H1 (cell line): Measurements from ENCODE around the gene LDLRAD4. TPM values are rescaled to one million over a fixed set of nuclear protein-coding genes. Genes with fewer than 3 reads are reported as not detected.

Experiments
- CTCF ChIA-PET: fragments of 300-600 bp; sonication (Branson Sonifier 250); formaldehyde crosslinking; loops from one replicate; lab custom pipeline; 2021; ENCODE audit not compliant: partially characterized antibody; lab: Charles Lee
- POLR2A ChIA-PET: fragments of 300-600 bp; sonication (Branson Sonifier 250); formaldehyde crosslinking; loops from one replicate; lab custom pipeline; 2021; ENCODE audit warnings: inconsistent platforms; ENCODE audit not compliant: partially characterized antibody; lab: Charles Lee
- DNase-seq, 2 experiments: peaks; one replicate each; pipeline versions ENCODE4 v3.0.0 to v3.0.0-alpha.2; 2010 to 2022; ENCODE audit warnings: low spot score in 2 of 2, low read depth in 1 of 2, mixed read lengths in 1 of 2
- FAIRE-seq: peaks from 2 replicates; lab custom pipeline; 2011; peaks lifted over from hg19 to GRCh38; lab: Jason Lieb, UNC
- H2AFZ ChIP-seq: 2 replicates; pipeline ENCODE4 v1.8.1; 2012; ENCODE audit warnings: low read length, inconsistent platforms
- H2AK5ac ChIP-seq: 2 replicates; pipeline ENCODE4 v1.6.1; 2013; ENCODE audit warnings: low read depth, low read length
- H2BK120ac ChIP-seq: replicated peaks from 2 replicates; pipeline ENCODE3; 2013; ENCODE audit warnings: low read depth, low read length, inconsistent platforms
- H2BK12ac ChIP-seq: 2 replicates; pipeline ENCODE4 v1.6.1; 2013; ENCODE audit warnings: low read depth, low read length
- H2BK15ac ChIP-seq: 2 replicates; pipeline ENCODE4 v1.6.1; 2013; ENCODE audit warnings: low read length
- H2BK20ac ChIP-seq: 2 replicates; pipeline ENCODE4 v1.6.1; 2013; ENCODE audit warnings: low read length
- H2BK5ac ChIP-seq: 2 replicates; pipeline ENCODE4 v1.6.1; 2013; ENCODE audit warnings: low read depth, low read length
- H3K14ac ChIP-seq: 2 replicates; pipeline ENCODE4 v1.6.1; 2013; ENCODE audit warnings: inconsistent platforms; ENCODE audit not compliant: insufficient read length
- H3K18ac ChIP-seq: 2 replicates; pipeline ENCODE4 v1.6.1; 2013; ENCODE audit warnings: low read length; ENCODE audit errors: extremely low read depth
- H3K23ac ChIP-seq: 2 replicates; pipeline ENCODE4 v1.6.1; 2013; ENCODE audit warnings: inconsistent platforms; ENCODE audit not compliant: insufficient read length
- H3K23me2 ChIP-seq: 2 replicates; pipeline ENCODE4 v1.6.1; 2013; ENCODE audit warnings: low read depth, low read length
- H3K27ac ChIP-seq: 2 replicates; pipeline ENCODE4 v1.6.1; 2011; ENCODE audit warnings: low read depth, low read length, inconsistent platforms
- H3K27me3 ChIP-seq, 4 experiments: replicated peaks in 1 of 4; 1 replicate in 1 of 4; 2 replicates in 3 of 4; pipeline versions ENCODE4 v1.6.1 to v1.8.1; 2011 to 2013; ENCODE audit warnings: low read length in 3 of 4, mild to moderate bottlenecking in 3 of 4, inconsistent platforms in 2 of 4, mixed read lengths in 2 of 4, moderate library complexity in 1 of 4; ENCODE audit not compliant: control insufficient read depth in 3 of 4, insufficient read depth in 3 of 4; ENCODE audit errors: extremely low read depth in 1 of 4
- H3K36me3 ChIP-seq, 4 experiments: 2 replicates each; pipeline versions ENCODE4 v1.6.1 to v1.8.1; 2011 to 2013; ENCODE audit warnings: mild to moderate bottlenecking in 4 of 4, low read length in 3 of 4, moderate library complexity in 2 of 4, control low read depth in 1 of 4, inconsistent platforms in 1 of 4; ENCODE audit not compliant: insufficient read depth in 4 of 4, control insufficient read depth in 2 of 4
- H3K4ac ChIP-seq: replicated peaks from 2 replicates; pipeline ENCODE3; 2013; ENCODE audit warnings: low read length, low read depth, mixed read lengths, inconsistent platforms; ENCODE audit not compliant: insufficient read length
- H3K4me1 ChIP-seq, 4 experiments: replicated peaks in 1 of 4; 1 replicate in 1 of 4; 2 replicates in 3 of 4; pipeline versions ENCODE4 v1.6.1 to v1.8.1; 2011 to 2013; ENCODE audit warnings: low read length in 3 of 4, inconsistent platforms in 2 of 4, mixed read lengths in 1 of 4; ENCODE audit not compliant: insufficient read depth in 4 of 4, control insufficient read depth in 3 of 4
- H3K4me2 ChIP-seq, 2 experiments: 2 replicates each; pipeline versions ENCODE4 v1.6.1 to v1.8.1; 2011 to 2013; ENCODE audit warnings: low read depth in 2 of 2, low read length in 2 of 2, control low read depth in 1 of 2, inconsistent platforms in 1 of 2, mild to moderate bottlenecking in 1 of 2; ENCODE audit not compliant: insufficient read depth in 1 of 2
- H3K4me3 ChIP-seq, 4 experiments: fragments of 200-600, 300-600 bp in 1 of 4; sonication (generic), shearing (Covaris generic), sonication (Bioruptor Twin) in 1 of 4; 2 replicates each; pipeline versions ENCODE4 v1.5.1 to v1.8.1; 2011 to 2016; ENCODE audit warnings: low read length in 4 of 4, low read depth in 3 of 4, control low read depth in 2 of 4, inconsistent platforms in 2 of 4, mild to moderate bottlenecking in 2 of 4, mixed read lengths in 1 of 4, moderate library complexity in 1 of 4; ENCODE audit not compliant: insufficient read depth in 2 of 4; ENCODE audit errors: extremely low read depth in 1 of 4
- H3K56ac ChIP-seq: replicated peaks from 2 replicates; pipeline ENCODE3; 2013; ENCODE audit warnings: low read depth, mild to moderate bottlenecking, mixed read lengths, low read length, inconsistent platforms; ENCODE audit not compliant: insufficient read length
- H3K79me1 ChIP-seq: 2 replicates; pipeline ENCODE4 v1.6.1; 2013; ENCODE audit warnings: low read depth, low read length, control low read depth
- H3K79me2 ChIP-seq, 2 experiments: 2 replicates each; pipeline versions ENCODE4 v1.6.1 to v1.8.1; 2012 to 2013; ENCODE audit warnings: low read length in 2 of 2, mild to moderate bottlenecking in 2 of 2, inconsistent platforms in 1 of 2; ENCODE audit not compliant: insufficient read depth in 2 of 2, control insufficient read depth in 1 of 2
- H3K9ac ChIP-seq, 4 experiments: replicated peaks in 1 of 4; 1 replicate in 1 of 4; 2 replicates in 3 of 4; pipeline versions ENCODE4 v1.6.1 to v1.8.1; 2011 to 2013; ENCODE audit warnings: low read depth in 3 of 4, low read length in 3 of 4, control low read depth in 2 of 4, mild to moderate bottlenecking in 2 of 4, moderate library complexity in 2 of 4, inconsistent platforms in 1 of 4; ENCODE audit errors: extremely low read depth in 1 of 4
- H3K9me3 ChIP-seq, 2 experiments: 2 replicates each; pipeline versions ENCODE4 v1.6.1 to v1.8.1; 2012 to 2013; ENCODE audit warnings: mild to moderate bottlenecking in 2 of 2, moderate library complexity in 2 of 2, control low read depth in 1 of 2, inconsistent platforms in 1 of 2, low read depth in 1 of 2, low read length in 1 of 2, mixed read lengths in 1 of 2; ENCODE audit not compliant: insufficient read depth in 2 of 2
- H4K20me1 ChIP-seq, 2 experiments: replicated peaks in 1 of 2; 2 replicates each; pipeline versions ENCODE3 to v1.8.1; 2011 to 2013; ENCODE audit warnings: inconsistent platforms in 2 of 2, low read length in 2 of 2, mild to moderate bottlenecking in 1 of 2; ENCODE audit not compliant: insufficient read depth in 2 of 2, control insufficient read depth in 1 of 2
- H4K5ac ChIP-seq: 2 replicates; pipeline ENCODE4 v1.6.1; 2013; ENCODE audit warnings: low read length, low read depth, mixed read lengths, inconsistent platforms; ENCODE audit not compliant: insufficient read length
- H4K8ac ChIP-seq: 2 replicates; pipeline ENCODE4 v1.8.0; 2013; ENCODE audit warnings: mild to moderate bottlenecking, moderate library complexity, low read length, inconsistent platforms; ENCODE audit not compliant: insufficient read depth; ENCODE audit errors: extremely low read depth
- H4K91ac ChIP-seq: replicated peaks from 2 replicates; pipeline ENCODE3; 2013; ENCODE audit warnings: low read length, mixed read lengths, inconsistent platforms; ENCODE audit not compliant: insufficient read length
- BACH1 ChIP-seq: IDR thresholded peaks from 2 replicates; pipeline ENCODE4 v1.6.1; 2012; ENCODE audit warnings: low read length, improper control_type of control experiment
- BRCA1 ChIP-seq: IDR thresholded peaks from 2 replicates; pipeline ENCODE4 v1.6.1; 2012; ENCODE audit warnings: low read depth, low read length, improper control_type of control experiment
- CHD2 ChIP-seq: IDR thresholded peaks from 2 replicates; pipeline ENCODE4 v1.6.1; 2012; ENCODE audit warnings: low read length, improper control_type of control experiment
- CREB1 ChIP-seq: IDR thresholded peaks from 2 replicates; pipeline ENCODE4 v1.6.1; 2012; ENCODE audit warnings: inconsistent platforms
- GTF2F1 ChIP-seq: IDR thresholded peaks from 2 replicates; pipeline ENCODE4 v1.6.1; 2012; ENCODE audit warnings: low read depth, low read length, improper control_type of control experiment, borderline replicate concordance
- JUN ChIP-seq: IDR thresholded peaks from 2 replicates; pipeline ENCODE4 v1.6.1; 2011; ENCODE audit warnings: low read depth, mild to moderate bottlenecking, improper control_type of control experiment, low read length
- KDM1A ChIP-seq: fragments of 200-600, 300-600 bp; sonication (generic); IDR thresholded peaks from 2 replicates; pipeline ENCODE4 v1.7.1; 2016; ENCODE audit warnings: mild to moderate bottlenecking, low read length, borderline replicate concordance
- SIRT6 ChIP-seq: IDR thresholded peaks from one replicate; pipeline ENCODE4 v1.7.1; 2012; ENCODE audit warnings: low read length, inconsistent platforms
- SIX5 ChIP-seq: IDR thresholded peaks from 2 replicates; pipeline ENCODE4 v1.6.1; 2011; ENCODE audit warnings: mild to moderate bottlenecking, low read depth, low read length
- SRF ChIP-seq: IDR thresholded peaks from 2 replicates; pipeline ENCODE4 v1.6.1; 2011; ENCODE audit warnings: mild to moderate bottlenecking, low read depth, low read length, moderate library complexity
- TAF1 ChIP-seq: IDR thresholded peaks from 2 replicates; pipeline ENCODE4 v1.6.1; 2011; ENCODE audit warnings: mild to moderate bottlenecking, low read depth, low read length
- TBP ChIP-seq: IDR thresholded peaks from 2 replicates; pipeline ENCODE4 v1.6.1; 2011; ENCODE audit warnings: low read depth, low read length, improper control_type of control experiment
- YY1 ChIP-seq: IDR thresholded peaks from 2 replicates; pipeline ENCODE4 v1.6.1; 2011; ENCODE audit warnings: low read depth, mild to moderate bottlenecking, low read length
- WGBS, 2 experiments: shearing (Covaris generic) in 1 of 2; methylation state at CpG; one replicate each; pipeline versions ENCODE4 v1.1.6 to v1.1.7; 2013 to 2015; ENCODE audit warnings: low lambda C conversion rate in 2 of 2, mixed read lengths in 2 of 2, inconsistent platforms in 1 of 2, low coverage in 1 of 2, missing lambda C conversion rate in 1 of 2; ENCODE audit not compliant: insufficient replicate concordance in 2 of 2, insufficient coverage in 1 of 2, insufficient read length in 1 of 2; ENCODE audit errors: extremely low coverage in 1 of 2, missing lambda C conversion rate in 1 of 2; 5-methylcytosine and 5-hydroxymethylcytosine counted together
- polyA plus RNA-seq, 7 experiments: library from polyadenylated mRNA; depleted of rRNA in 3 of 7; stranded (reverse) in 5 of 7; unstranded in 2 of 7; fragments of >200 nt in 5 of 7; fragments of 200-250 nt in 2 of 7; gene quantifications; 1 replicate in 5 of 7; 2 replicates in 1 of 7; 4 replicates in 1 of 7; pipeline versions ENCODE4 v1.2.1 to v1.2.3, GENCODE V29; 2011 to 2013; ENCODE audit warnings: missing spikeins in 2 of 7, mixed read lengths in 2 of 7
- total RNA-seq: library from RNA; stranded (reverse); fragmentation: NEBNext Ultra II Directional; extraction: Animal tissue kit (Norgen Biotek cat#: 25700); gene quantifications from 2 replicates; pipeline ENCODE4 v1.2.1, GENCODE V29; 2021
- TF ChIP-seq, protein P1 (sequence below): IDR thresholded peaks from 2 replicates; pipeline ENCODE4 v1.6.1; 2012; ENCODE audit warnings: inconsistent platforms

LDLRAD4 gene
- total and polyA plus RNA-seq, 2 of the 8 experiments (the other 6 are each of a cell fraction or from before 2014, with no cell fraction given) = 0.77 to 1.4 TPM

- Histone ChIP-seq H3K27ac (no peak overlapping the region), H3K4me2 (no peak overlapping the region), H4K20me1 (no peaks in the 10 kb centered on the region), H3K14ac (no peak overlapping the region), H3K27me3 (no peaks in the 10 kb centered on the region), H2AFZ (no peak overlapping the region), H2BK12ac (no peak overlapping the region), H4K8ac (no peak overlapping the region), H4K91ac (no peak overlapping the region), H3K79me2 (no peaks in the 10 kb centered on the region), H3K36me3 (no peaks in the 10 kb centered on the region), H3K9ac (no peak overlapping the region), H3K4ac (no peak overlapping the region), H3K56ac (no peak overlapping the region), H2BK5ac (no peak overlapping the region), H2BK15ac (no peak overlapping the region), H2BK120ac (no peak overlapping the region), H3K4me3 (no peak overlapping the region), H2BK20ac (no peak overlapping the region), H3K9me3 (no peaks in the 10 kb centered on the region), H3K23ac (no peak overlapping the region), H3K23me2 (no peaks in the 10 kb centered on the region), H3K79me1 (no peaks in the 10 kb centered on the region), H3K18ac (no peak overlapping the region), H2AK5ac (no peak overlapping the region), H3K4me1 (no peaks in the 10 kb centered on the region; a peak in 1 of 7 replicates), H4K5ac (no peak overlapping the region)
- TF ChIP-seq GTF2F1 = no peak
- no peak for TF ChIP-seq BACH1
- TF ChIP-seq SRF = no peak
- no peak for TF ChIP-seq CHD2
- TF ChIP-seq, protein P1, sequence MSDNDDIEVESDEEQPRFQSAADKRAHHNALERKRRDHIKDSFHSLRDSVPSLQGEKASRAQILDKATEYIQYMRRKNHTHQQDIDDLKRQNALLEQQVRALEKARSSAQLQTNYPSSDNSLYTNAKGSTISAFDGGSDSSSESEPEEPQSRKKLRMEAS = no peak
- TF ChIP-seq SIX5 = no peak
- TF ChIP-seq JUN = no peak
- TF ChIP-seq CREB1 = no peak
- TF ChIP-seq BRCA1 = no peak
- TF ChIP-seq KDM1A = no peak
- no peak for TF ChIP-seq SIRT6
- TF ChIP-seq TAF1 = no peak
- TF ChIP-seq YY1 = no peak
- no peak for TF ChIP-seq TBP
- no peak for DNase-seq
- no peak for FAIRE-seq
- ChIA-PET POLR2A (no interaction called here), CTCF (interaction anchor here (1.1 kb wide), 1 partner anchor 246 kb away, joined by 3 read pairs; no protein-coding TSS in a partner anchor)
- 95% methylated on average over 5 of the region's 5 CpGs; no CpG with 5 or more reads in 1 of the 2 experiments for WGBS, 2 experiments
Measured at GRCh38 chr18:13461936-13462335, 243.4 kb downstream of the LDLRAD4 start.
